WERI-Rb-1 (cell line): ENCODE measurements around the gene KRTAP4-5.
"Not testable (repeated sequence)": the region's sequence is repeated elsewhere in the genome, so short reads cannot be mapped to it uniquely, and the experiment has no call there.

Experiments used
- DNase-seq: peaks from one replicate; pipeline ENCODE4 v3.0.0-alpha.2; 2020
- H3K27ac ChIP-seq: fragments of 250-450 bp; sonication (Bioruptor Pico); 2 replicates; pipeline ENCODE4 v1.5.1; 2020; ENCODE audit warnings: mild to moderate bottlenecking, moderate library complexity
- H3K27me3 ChIP-seq: fragments of 250-450 bp; sonication (Bioruptor Pico); 2 replicates; pipeline ENCODE4 v1.5.1; 2021; ENCODE audit warnings: mild to moderate bottlenecking, low read depth, moderate library complexity; ENCODE audit not compliant: insufficient read depth, severe bottlenecking
- H3K36me3 ChIP-seq: fragments of 250-450 bp; sonication (Bioruptor Pico); 2 replicates; pipeline ENCODE4 v1.5.1; 2020; ENCODE audit warnings: mild to moderate bottlenecking, moderate library complexity
- H3K4me3 ChIP-seq: 2 replicates; pipeline ENCODE4 v1.5.1; 2011; ENCODE audit warnings: low read depth, mild to moderate bottlenecking, control low read depth, low read length
- H3K9me3 ChIP-seq: fragments of 250-450 bp; sonication (Bioruptor Pico); 2 replicates; pipeline ENCODE4 v1.5.1; 2021; ENCODE audit warnings: mild to moderate bottlenecking, moderate library complexity; ENCODE audit not compliant: severe bottlenecking
- CTCF ChIP-seq: IDR thresholded peaks from 2 replicates; pipeline ENCODE4 v1.5.1; 2011; ENCODE audit warnings: low read depth, mild to moderate bottlenecking, control low read depth, inconsistent platforms, low read length

KRTAP4-5 gene

GRCh38 chr17:41103896-41104295, 45.7 kb downstream of the KRTAP4-5 start:
- Histone ChIP-seq H3K27ac (no peak overlapping the region), H3K9me3 (no peaks in the 10 kb centered on the region), H3K4me3 (no peak overlapping the region), H3K27me3 (peaks cover 28% of the 10 kb centered on the region), H3K36me3 (no peaks in the 10 kb centered on the region)
- TF ChIP-seq CTCF: no peak
- no peak for DNase-seq

- Histone ChIP-seq H3K27me3 (peaks cover 13% of the 10 kb centered on the region), H3K9me3 (no peaks in the 10 kb centered on the region), H3K4me3 (no peak within 1 kb of the TSS), H3K27ac (no peak within 1 kb of the TSS), H3K36me3 (no peaks in the 10 kb centered on the region)
- no peak for DNase-seq
- TF ChIP-seq CTCF: no peak
Observed at GRCh38 chr17:41101586-41102259, 47.9 kb downstream of the KRTAP4-5 start, which contains the start of gene KRTAP4-16. KRTAP4-16 (minus strand) TSS chr17:41102209; CDS start chr17:41102209, 0 bp downstream.

GRCh38 chr17:41099682-41100480, 49.7 kb downstream of the KRTAP4-5 start:
- not testable (repeated sequence) for H3K4me3 ChIP-seq, H3K27me3 ChIP-seq, H3K9me3 ChIP-seq, H3K36me3 ChIP-seq, DNase-seq, H3K27ac ChIP-seq
